AG04450 (cell line): ENCODE data around the gene CAPN7. TPM values are rescaled to one million over a fixed set of nuclear protein-coding genes. Genes with fewer than 3 reads are reported as not detected.

ENCODE experiments used
- CTCF ChIA-PET: fragments of 300-600, 350-600 bp; formaldehyde crosslinking; extraction: SDS; loops from one replicate; lab custom pipeline; 2022; ENCODE audit warnings: antibody characterized with exemption, inconsistent platforms; lab: Charles Lee
- POLR2A ChIA-PET: fragments of 350-600 bp; formaldehyde crosslinking; extraction: SDS; loops from one replicate; lab custom pipeline; 2021; ENCODE audit warnings: antibody characterized with exemption, inconsistent platforms; lab: Yijun Ruan, JAX
- DNase-seq: peaks from one replicate; pipeline ENCODE4 v3.0.0-alpha.2; 2011; ENCODE audit warnings: low read depth, low spot score
- H3K27ac ChIP-seq: one replicate; pipeline ENCODE4 v1.5.1; 2012; ENCODE audit warnings: low read depth, low read length, control low read depth
- H3K27me3 ChIP-seq: one replicate; pipeline ENCODE4 v1.6.0; 2012; ENCODE audit warnings: low read length; ENCODE audit not compliant: control insufficient read depth, insufficient read depth
- H3K4me3 ChIP-seq: 2 replicates; pipeline ENCODE4 v1.5.1; 2011; ENCODE audit warnings: mild to moderate bottlenecking, low read depth, low read length, control low read depth
- H3K9me3 ChIP-seq: 2 replicates; pipeline ENCODE4 v1.5.1; 2012; ENCODE audit warnings: low read length; ENCODE audit not compliant: control insufficient read depth, insufficient read depth
- polyA plus RNA-seq: library from polyadenylated mRNA; depleted of rRNA; stranded (reverse); fragments of >200 nt; gene quantifications from 2 replicates; pipeline ENCODE4 v1.2.3, GENCODE V29; 2011
- TF ChIP-seq, protein P1 (sequence below): IDR thresholded peaks from 2 replicates; pipeline ENCODE4 v1.5.1; 2011; ENCODE audit warnings: low read depth, low read length, control low read depth, inconsistent platforms

Gene CAPN7
- polyA plus RNA-seq, 1 experiment: 29.0 TPM

DNA sequence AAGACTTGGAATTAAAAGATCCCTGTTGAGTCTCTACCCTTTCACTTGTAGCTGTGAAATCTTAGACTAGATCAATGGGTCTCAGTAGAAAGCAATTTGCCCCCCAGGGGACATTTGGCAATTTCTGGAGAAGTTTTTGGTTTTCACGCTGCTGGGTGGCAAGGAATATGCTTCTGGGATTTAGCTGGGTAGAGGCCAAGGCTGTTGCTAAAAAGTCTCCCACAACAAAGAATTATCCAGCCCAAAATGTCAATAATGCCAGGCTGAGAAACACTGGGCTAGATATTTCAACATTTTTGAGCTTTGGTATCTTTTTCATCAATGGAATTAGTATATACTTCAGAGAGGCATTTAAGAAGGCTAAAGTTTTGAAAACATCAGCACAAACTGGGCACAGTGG lies 8.7 kb downstream of the CAPN7 start:
- Histone ChIP-seq H3K27ac (no peak overlapping the region), H3K9me3 (no peaks in the 10 kb centered on the region), H3K27me3 (no peaks in the 10 kb centered on the region), H3K4me3 (no peak overlapping the region)
- TF ChIP-seq, protein P1, sequence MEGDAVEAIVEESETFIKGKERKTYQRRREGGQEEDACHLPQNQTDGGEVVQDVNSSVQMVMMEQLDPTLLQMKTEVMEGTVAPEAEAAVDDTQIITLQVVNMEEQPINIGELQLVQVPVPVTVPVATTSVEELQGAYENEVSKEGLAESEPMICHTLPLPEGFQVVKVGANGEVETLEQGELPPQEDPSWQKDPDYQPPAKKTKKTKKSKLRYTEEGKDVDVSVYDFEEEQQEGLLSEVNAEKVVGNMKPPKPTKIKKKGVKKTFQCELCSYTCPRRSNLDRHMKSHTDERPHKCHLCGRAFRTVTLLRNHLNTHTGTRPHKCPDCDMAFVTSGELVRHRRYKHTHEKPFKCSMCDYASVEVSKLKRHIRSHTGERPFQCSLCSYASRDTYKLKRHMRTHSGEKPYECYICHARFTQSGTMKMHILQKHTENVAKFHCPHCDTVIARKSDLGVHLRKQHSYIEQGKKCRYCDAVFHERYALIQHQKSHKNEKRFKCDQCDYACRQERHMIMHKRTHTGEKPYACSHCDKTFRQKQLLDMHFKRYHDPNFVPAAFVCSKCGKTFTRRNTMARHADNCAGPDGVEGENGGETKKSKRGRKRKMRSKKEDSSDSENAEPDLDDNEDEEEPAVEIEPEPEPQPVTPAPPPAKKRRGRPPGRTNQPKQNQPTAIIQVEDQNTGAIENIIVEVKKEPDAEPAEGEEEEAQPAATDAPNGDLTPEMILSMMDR: no peak
- no peak for DNase-seq
- ChIA-PET CTCF (interaction anchor here (0.6 to 1.9 kb wide), 4 partner anchors 9 to 30 kb away, joined by 3 to 11 read pairs (median 4); partner anchors contain the start of gene CAPN7), POLR2A (no interaction called here)

DNA sequence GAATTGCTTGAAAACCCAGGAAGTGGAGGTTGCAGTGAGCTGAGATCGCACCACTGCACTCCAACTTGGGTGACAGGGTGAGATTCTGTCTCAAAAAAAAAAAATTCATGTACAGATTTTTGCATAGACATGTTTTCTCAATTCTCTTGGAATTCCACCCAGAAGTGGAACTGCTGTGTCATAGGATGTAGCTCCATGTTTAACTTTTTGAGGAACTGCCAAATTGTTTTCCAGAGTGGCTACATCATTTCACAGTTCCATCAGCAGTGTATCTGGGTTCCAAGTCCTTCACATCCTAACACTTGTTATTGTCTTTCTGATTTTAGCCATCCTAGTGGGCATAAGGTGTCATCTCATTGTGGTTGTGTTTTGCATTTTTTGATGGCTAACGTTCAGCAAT lies 9.9 kb downstream of the CAPN7 start:
- TF ChIP-seq, protein P1: no peak
- DNase-seq: no peak
- Histone ChIP-seq H3K4me3 (no peak overlapping the region), H3K9me3 (no peaks in the 10 kb centered on the region), H3K27me3 (no peaks in the 10 kb centered on the region), H3K27ac (no peak overlapping the region)
- CTCF ChIA-PET: interaction anchor here (0.6 to 1.9 kb wide), 2 partner anchors 13 to 40 kb away, joined by 3 to 11 read pairs; no protein-coding TSS in a partner anchor
- POLR2A ChIA-PET: no interaction called here

DNA sequence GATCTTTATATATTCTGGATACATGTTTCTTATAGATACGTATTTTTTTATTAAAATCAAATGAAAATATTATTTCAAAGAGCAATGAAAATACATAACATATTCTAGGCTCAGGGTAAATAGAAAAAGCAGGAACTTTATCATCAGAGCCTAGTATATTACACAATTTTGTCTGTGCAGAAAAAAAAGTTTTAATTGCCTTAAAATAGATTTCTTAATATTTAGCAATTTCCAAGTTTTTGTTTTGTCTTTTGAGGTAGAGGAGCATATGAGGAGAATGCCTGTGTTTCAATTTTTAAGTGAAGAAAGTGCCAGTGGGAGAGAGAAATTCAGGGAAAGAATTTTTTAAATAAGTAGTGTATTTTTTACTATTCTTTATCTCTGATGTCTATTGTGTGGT lies 10.5 kb downstream of the CAPN7 start:
- Histone ChIP-seq H3K27me3 (no peaks in the 10 kb centered on the region), H3K4me3 (no peak overlapping the region), H3K27ac (no peak overlapping the region), H3K9me3 (no peaks in the 10 kb centered on the region)
- DNase-seq: no peak
- CTCF ChIA-PET: interaction anchor here (0.6 to 0.7 kb wide), 2 partner anchors 40 to 107 kb away, joined by 3 to 4 read pairs; no protein-coding TSS in a partner anchor
- TF ChIP-seq, protein P1: no peak
- POLR2A ChIA-PET: interaction anchor here (0.7 kb wide), 1 partner anchor 50 kb away, joined by 5 read pairs; no protein-coding TSS in a partner anchor

DNA sequence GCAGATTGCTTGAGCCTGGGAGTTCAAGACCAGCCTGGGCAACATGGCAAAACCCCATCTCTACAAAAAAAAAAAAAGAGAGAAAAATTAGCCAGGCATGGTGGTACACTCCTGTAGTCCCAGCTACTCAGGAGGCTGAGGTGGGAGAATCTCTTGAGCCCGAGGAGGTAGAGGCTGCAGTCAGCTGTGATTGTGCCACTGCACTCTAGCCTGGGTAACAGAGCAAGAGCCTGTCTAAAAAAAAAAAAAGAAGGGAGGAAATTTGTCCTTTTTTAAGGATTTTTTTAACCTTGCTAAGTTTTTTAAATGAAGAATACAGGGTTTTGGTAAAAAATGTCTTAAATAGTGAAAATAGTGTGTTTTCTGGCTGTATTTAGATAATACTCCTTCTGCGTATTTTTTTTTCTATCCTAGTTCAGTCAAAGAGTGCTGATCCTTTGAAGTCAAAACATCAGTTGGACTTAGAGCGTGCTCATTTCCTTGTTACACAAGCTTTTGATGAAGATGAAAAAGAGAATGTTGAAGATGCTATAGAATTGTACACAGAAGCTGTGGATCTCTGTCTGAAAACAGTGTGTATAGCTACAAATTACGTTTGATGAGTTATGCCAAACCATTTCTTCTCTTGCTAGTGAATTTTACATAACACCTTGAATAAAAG lies 11.1 kb downstream of the CAPN7 start:
- Histone ChIP-seq H3K27ac (no peak overlapping the region), H3K9me3 (no peaks in the 10 kb centered on the region), H3K4me3 (no peak overlapping the region), H3K27me3 (no peaks in the 10 kb centered on the region)
- ChIA-PET CTCF (interaction anchor here (0.6 to 1.0 kb wide), 3 partner anchors 12 to 188 kb away, joined by 3 to 5 read pairs (median 4); no protein-coding TSS in a partner anchor), POLR2A (interaction anchor here (0.7 kb wide), 1 partner anchor 49 kb away, joined by 5 read pairs; no protein-coding TSS in a partner anchor)
- no peak for DNase-seq
- TF ChIP-seq, protein P1: no peak

DNA sequence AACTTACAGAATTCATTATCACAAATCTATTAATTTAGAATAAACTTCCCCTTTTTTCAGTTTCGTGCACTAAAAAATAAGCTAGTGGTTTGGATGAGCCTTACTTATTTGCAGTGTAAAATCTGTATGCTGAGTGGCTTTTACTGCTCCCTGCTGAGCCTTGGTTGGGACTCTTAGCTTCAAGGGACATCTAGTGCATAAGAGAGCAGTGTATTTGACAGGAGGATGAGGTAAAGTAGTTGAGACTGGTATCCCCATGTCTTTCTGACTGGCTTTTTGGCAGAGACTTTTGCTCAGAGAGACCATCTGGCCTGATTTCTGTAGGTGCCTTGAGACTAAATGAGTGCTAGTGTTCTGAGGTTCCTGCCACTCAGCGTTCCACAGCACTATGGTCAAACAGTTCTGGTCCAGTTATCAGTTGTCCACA lies 11.8 kb downstream of the CAPN7 start:
- POLR2A ChIA-PET: no interaction called here
- Histone ChIP-seq H3K9me3 (no peaks in the 10 kb centered on the region), H3K4me3 (no peak overlapping the region), H3K27me3 (no peaks in the 10 kb centered on the region), H3K27ac (no peak overlapping the region)
- TF ChIP-seq, protein P1: no peak
- CTCF ChIA-PET: interaction anchor here (0.7 to 1.0 kb wide), 2 partner anchors 12 to 109 kb away, joined by 3 to 5 read pairs; no protein-coding TSS in a partner anchor
- DNase-seq: no peak
